ENCODE measurements around the gene SLX4. TPM values are rescaled to one million over a fixed set of nuclear protein-coding genes. Genes with fewer than 3 reads are reported as not detected.

Gene SLX4
- polyA plus RNA-seq, 2 of the 4 experiments (the other 2 are of a cell fraction): 3.0 to 5.0 TPM

DNA sequence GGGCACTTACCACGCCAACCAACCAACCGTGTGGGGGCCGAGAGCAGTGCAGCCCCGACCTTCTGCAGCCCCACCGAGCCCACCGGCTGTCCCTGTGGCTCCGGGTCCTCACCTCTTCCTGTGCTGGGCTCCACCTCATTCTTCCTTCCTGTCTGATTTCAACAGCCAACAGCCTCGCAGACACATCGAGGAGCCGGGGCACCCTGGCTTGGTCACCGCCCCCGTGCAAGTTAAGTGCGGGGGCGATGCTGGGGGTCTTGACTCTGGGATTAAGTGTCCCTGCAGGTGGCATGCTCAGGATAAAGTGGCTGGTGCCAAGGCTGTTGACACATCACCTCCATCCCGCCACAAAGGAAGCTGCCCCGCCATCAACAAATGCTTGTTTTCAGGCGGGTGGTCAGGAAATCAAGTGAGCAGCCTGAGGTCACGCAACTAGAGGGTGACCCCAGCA, 34.1 kb downstream of the SLX4 start, which contains the start of gene NLRC3:
Gene NLRC3 (minus strand): TSS at position 102 of the 451 bp plus-strand sequence. CDS start 12,367 bp downstream, outside the sequence.
- ChIA-PET CTCF (no interaction called here), POLR2A (no interaction called here)
- ATAC-seq (no peak), DNase-seq (ENCODE audit: low read depth in 1 of 2, low spot score in 1 of 2) (no peak), FAIRE-seq (no peak)
- no peak within 1 kb of the TSS for H3K4me2 ChIP-seq
- TF ChIP-seq SREBF2 (IDR thresholded peaks at IDR 0.05) (no peak), MAZ (IDR thresholded peaks at IDR 0.05; ENCODE audit: borderline replicate concordance, low read depth, low read length) (no peak), POLR2AphosphoS2 (conservative IDR thresholded peaks at IDR 0.05; ENCODE audit: low read length) (no peak), NPAS2 (CRISPR knock-in tag; IDR thresholded peaks at IDR 0.05; ENCODE audit: borderline replicate concordance) (no peak), MAX (IDR thresholded peaks at IDR 0.05) (no peak)
- 69% methylated on average over 17 of the region's 18 CpGs for WGBS (ENCODE audit: missing lambda C conversion rate)
- H3K4me1 ChIP-seq: peaks cover 8% of the 10 kb centered on the region
- H3K27ac ChIP-seq: no peak within 1 kb of the TSS
- H3K9me3 ChIP-seq: no peaks in the 10 kb centered on the region
- H3K4me3 ChIP-seq: no peak within 1 kb of the TSS

DNA sequence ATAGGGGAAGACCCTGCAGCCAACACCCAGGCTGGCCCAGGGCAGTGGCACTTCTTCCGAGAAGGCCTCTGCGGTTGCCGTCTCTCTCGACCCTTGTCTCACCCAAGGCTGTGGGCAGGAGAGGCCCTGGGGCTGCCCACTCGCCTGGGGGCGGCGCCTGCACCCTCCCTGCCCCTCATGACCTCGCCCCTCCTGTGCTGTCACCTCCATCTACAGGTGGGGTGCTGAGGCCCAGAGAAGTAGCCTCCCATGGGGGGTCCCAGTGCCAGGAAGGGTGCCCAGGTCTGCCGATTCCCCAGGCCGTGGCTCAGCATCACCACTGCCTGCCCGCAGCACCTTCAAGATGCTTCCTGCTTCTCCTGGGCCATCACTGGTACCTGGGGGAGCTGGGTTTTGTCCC, 35.2 kb downstream of the SLX4 start:
- POLR2A ChIA-PET: no interaction called here
- H3K4me1 ChIP-seq: peaks cover 8% of the 10 kb centered on the region
- ATAC-seq (no peak), DNase-seq (ENCODE audit: low read depth in 1 of 2, low spot score in 1 of 2) (no peak), FAIRE-seq (no peak)
- H3K9me3 ChIP-seq: peaks cover 6% of the 10 kb centered on the region; the same call in 1 of the 3 replicates
- no peak for TF ChIP-seq RNF2 (IDR thresholded peaks at IDR 0.05; ENCODE audit: borderline replicate concordance, low read depth)
- TF ChIP-seq, protein P1, sequence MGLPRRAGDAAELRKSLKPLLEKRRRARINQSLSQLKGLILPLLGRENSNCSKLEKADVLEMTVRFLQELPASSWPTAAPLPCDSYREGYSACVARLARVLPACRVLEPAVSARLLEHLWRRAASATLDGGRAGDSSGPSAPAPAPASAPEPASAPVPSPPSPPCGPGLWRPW (IDR thresholded peaks at IDR 0.05): no peak
- TF ChIP-seq POLR2AphosphoS2 (conservative IDR thresholded peaks at IDR 0.05; ENCODE audit: low read length): no peak
- no peak for TF ChIP-seq ZSCAN20 (CRISPR knock-in tag; IDR thresholded peaks at IDR 0.05)
- TF ChIP-seq HOXB13 (CRISPR knock-in tag; IDR thresholded peaks at IDR 0.05; ENCODE audit: low read depth): no peak
- TF ChIP-seq FOSL2 (IDR thresholded peaks at IDR 0.05): no peak
- TF ChIP-seq FOSL2 (CRISPR knock-in tag; IDR thresholded peaks at IDR 0.05): no peak
- no peak for TF ChIP-seq CBX2 (IDR thresholded peaks at IDR 0.05; ENCODE audit: borderline replicate concordance, low read depth)
- TF ChIP-seq MAX (IDR thresholded peaks at IDR 0.05): no peak
- no peak for TF ChIP-seq CBX8 (IDR thresholded peaks at IDR 0.05)
- TF ChIP-seq ELK1 (IDR thresholded peaks at IDR 0.05; ENCODE audit: low read depth, low read length): no peak
- TF ChIP-seq RFX5 (IDR thresholded peaks at IDR 0.05): no peak
- TF ChIP-seq RARB (CRISPR knock-in tag; IDR thresholded peaks at IDR 0.05): no peak
- TF ChIP-seq KDM5A (IDR thresholded peaks at IDR 0.05): no peak
- no peak for TF ChIP-seq USF2 (IDR thresholded peaks at IDR 0.05)
- no peak for TF ChIP-seq NFE2L2 (conservative IDR thresholded peaks at IDR 0.05; ENCODE audit: low read length)
- no peak for TF ChIP-seq POLR2A (IDR thresholded peaks at IDR 0.05; ENCODE audit: low read length)
- TF ChIP-seq HOXB5 (CRISPR knock-in tag; IDR thresholded peaks at IDR 0.05): no peak
- TF ChIP-seq CHD4 (IDR thresholded peaks at IDR 0.05; ENCODE audit: borderline replicate concordance): no peak
- TF ChIP-seq, protein P2, sequence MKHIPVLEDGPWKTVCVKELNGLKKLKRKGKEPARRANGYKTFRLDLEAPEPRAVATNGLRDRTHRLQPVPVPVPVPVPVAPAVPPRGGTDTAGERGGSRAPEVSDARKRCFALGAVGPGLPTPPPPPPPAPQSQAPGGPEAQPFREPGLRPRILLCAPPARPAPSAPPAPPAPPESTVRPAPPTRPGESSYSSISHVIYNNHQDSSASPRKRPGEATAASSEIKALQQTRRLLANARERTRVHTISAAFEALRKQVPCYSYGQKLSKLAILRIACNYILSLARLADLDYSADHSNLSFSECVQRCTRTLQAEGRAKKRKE (CRISPR knock-in tag; IDR thresholded peaks at IDR 0.05; ENCODE audit: low read depth): no peak
- no peak overlapping the region for H3K27ac ChIP-seq
- no peak overlapping the region for H3K4me2 ChIP-seq
- WGBS (ENCODE audit: missing lambda C conversion rate): 79% methylated on average over 6 of the region's 11 CpGs
- CTCF ChIA-PET: no interaction called here
- no peak overlapping the region for H3K4me3 ChIP-seq
